ENCODE results near the gene ZNF567.
A peak's percentile ranks its signal among the peaks of the same experiment; 100 is the strongest.
"Not testable (repeated sequence)": the region's sequence is repeated elsewhere in the genome, so short reads cannot be mapped to it uniquely, and the experiment has no call there.

ZNF567 gene

DNA sequence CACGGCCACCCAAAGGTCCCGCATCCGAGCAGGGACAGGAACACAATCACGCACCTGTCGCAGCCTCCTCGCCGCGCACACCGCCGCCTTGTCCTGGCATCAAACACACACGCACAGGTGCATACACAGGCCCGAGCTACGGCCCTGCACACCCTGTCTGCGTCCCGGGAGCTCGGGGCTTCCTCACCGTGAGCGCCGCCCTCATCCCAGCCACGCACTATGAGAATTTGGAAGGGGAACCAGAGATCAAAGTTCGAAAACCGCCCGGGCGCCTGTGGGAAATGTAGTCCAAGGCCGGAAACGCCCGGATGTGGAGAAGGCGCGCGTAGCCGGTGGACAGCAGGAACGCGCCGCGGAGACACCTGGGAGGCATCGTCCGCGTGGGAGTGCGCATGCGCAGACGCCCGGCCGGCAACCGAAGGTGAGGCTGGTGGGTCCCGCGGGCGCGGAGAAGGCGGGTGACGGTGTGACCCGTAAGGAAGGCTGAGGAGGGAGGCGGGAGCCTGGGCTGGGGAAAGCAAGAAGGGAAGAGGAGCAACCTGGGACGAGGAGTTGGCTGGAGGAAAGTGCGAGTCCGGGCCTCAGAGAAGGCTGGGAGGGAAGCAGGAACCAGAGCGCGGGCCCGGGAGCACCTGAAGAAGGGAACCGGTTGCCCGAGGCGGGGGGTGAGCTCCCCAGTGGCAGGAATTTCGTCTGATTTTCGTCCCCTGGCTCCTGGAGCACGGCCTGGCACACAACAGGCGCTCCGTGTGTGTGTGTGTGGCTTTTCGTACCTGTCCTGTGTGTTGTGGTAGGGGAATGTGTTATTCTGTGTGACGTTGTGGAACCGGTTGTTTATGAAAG lies at the start of gene ZNF567:
Gene ZNF567, plus strand, starts transcription at position 399 of the 843 bp plus-strand sequence. CDS start 7,256 bp downstream, outside the sequence.
- peak; percentile 94 to 98 for DNase-seq (ENCODE audit: extremely low read depth in 1 of 2, low read depth in 1 of 2)

DNA sequence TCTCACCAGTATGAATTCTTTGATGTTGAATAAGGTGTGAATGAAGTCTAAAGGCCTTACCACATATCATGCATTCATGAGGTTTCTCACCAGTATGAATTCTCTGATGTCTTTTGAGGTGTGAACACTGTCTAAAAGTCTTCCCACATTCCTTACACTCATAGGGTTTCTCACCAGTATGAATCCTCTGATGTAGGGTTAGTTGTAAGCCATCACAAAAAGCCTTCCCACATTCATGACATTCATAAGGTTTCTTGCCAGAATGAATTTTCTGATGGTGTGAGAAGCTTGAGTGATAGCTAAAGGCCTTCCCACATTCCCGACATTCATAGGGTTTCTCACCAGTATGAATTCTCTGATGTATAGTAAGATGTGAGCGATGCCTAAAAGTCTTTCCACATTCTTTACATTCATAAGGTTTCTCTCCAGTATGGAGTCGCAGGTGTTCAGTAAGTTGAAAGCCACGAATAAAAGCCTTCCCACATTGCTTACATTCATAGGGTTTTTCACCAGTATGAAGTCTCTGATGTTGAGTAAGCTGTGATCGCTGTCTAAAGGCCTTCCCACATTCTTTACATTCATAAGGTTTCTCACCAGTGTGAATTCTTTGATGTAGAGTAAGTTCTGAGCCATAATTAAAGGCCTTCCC lies 48.4 kb upstream of the ZNF567 start:
- no peak for DNase-seq (ENCODE audit: extremely low read depth in 1 of 2, low read depth in 1 of 2)

DNA sequence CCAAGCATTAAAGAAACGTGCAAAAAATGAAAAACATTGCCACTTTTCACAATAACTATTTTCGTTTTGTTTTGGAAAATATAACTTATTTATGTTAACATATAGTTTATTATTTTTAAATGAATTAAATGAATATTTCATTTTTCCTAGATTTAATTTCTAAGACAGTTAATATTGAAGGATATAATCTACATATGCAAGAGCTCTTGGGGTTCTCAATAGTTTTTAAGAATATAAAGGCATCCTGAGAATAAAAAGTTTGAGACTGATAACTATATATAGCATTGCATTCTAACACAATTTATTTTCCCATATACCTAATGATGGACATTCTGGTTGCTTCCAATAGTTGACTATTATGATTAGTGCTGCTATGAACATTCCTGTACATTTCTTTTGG lies 40.7 kb upstream of the ZNF567 start:
- DNase-seq (ENCODE audit: extremely low read depth in 1 of 2, low read depth in 1 of 2), result no peak

DNA sequence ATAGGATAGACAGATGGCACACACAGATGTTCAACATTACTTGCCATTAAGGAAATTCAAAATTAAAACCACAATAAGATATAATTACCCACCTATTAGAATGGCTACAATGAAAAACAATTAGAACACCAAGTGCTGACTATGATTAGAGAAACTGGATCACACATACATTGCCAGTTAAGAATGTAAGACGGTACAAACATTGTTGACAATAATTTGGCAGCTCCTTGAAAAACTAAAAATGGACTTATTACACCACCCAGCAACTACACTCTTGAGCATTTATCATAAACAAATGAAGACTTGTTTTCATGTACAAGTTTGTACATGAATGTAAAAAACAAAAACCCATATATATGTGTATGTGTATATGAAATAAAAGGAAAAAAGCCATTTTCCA lies 34.5 kb upstream of the ZNF567 start:
- no peak for DNase-seq (ENCODE audit: extremely low read depth in 1 of 2, low read depth in 1 of 2)

DNA sequence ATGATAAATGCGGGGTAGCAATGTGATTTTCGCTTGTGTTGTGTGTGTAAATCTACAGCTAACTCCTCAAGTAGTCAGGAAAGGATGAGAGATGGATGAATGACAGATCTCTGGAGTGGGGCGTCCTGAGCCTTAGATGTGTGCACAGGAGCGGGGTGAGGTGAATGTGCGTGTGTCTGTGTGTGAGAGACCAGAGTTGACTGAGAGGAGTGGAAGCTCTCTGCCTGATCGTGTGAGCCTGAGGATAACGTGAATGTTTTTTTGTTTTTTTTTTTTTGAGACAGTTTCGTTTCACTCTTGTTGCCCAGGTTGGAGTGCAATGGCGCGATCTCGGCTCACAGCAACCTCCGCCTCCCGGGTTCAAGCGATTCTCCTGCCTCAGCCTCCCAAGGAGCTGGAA lies 21.6 kb upstream of the ZNF567 start:
- DNase-seq (ENCODE audit: extremely low read depth in 1 of 2, low read depth in 1 of 2), result no peak

DNA sequence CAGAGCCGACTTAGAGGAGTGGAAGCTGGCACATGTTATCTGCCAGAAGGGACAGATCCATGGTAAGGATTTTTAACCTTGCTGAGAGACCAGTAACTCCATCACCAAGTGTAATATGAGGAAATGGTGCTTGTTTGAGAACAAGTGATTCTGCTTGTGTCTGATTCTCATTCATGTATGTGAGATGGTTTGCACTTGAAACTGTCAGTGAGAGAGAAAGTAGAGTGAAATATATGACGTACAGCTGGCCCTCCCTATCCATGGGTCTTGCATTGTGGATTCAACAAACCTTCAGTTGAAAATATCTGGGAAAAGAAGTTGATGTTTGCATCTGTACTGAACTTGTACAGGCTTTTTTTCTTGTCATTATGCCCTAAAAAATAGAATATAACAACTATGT lies 18.8 kb upstream of the ZNF567 start:
- DNase-seq (ENCODE audit: extremely low read depth in 1 of 2, low read depth in 1 of 2), result no peak

DNA sequence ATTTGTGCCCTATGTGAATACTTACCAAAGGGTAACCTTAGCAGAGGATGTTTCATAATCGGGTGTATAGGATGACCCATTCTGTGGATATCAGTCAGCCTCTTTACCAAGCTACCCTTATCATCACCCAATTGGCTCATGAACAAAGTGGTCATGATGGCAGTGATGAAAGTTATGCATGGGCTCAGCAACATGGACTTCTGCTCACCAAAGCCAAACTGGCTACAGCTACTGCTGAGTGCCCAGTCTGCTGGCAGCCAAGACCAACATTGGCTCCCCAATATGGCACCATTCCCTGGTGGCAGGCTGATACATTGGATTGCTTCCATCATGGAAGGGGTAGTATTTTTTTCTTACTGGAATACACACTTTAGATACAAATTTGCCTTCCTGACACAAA lies 15.0 kb upstream of the ZNF567 start:
- DNase-seq (ENCODE audit: extremely low read depth in 1 of 2, low read depth in 1 of 2), result no peak

DNA sequence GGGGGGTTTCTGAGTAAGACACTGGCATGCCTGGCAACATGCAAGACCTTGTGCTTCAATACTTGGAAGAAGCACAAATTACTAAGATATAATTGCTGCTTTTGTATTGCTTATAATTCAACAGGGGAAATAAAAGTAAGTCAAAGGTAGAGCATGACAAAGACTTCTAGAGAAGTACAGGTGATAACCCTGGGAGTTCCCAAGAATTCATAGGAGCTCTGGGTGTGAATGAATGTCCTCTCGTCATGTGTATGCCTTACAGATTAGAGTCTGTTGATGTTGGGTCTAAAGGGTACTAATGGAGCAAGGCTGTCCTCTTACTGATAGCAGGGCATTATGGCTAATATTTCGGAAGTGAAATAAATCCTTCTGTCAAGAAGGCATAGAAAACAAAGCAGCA lies 13.2 kb upstream of the ZNF567 start:
- no peak for DNase-seq (ENCODE audit: extremely low read depth in 1 of 2, low read depth in 1 of 2)

DNA sequence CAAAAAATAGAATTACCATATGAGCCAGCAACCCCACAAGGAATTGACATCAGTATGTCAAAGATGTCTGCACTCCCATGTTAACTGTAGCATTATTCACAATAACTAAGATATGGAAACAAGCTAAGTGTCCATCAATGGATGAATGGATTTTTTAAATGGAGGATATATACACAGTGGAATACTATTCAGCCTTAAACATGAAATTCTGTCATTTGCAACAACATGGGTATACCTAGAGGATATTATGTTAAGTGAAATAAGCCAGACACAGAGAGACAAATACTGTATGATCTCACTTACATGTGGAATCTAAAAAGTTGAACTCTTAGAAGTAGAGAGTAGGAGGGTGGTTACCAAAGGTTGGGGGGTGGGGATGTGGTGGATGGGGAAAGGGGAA lies 8.0 kb upstream of the ZNF567 start:
- DNase-seq (ENCODE audit: extremely low read depth in 1 of 2, low read depth in 1 of 2), result no peak

DNA sequence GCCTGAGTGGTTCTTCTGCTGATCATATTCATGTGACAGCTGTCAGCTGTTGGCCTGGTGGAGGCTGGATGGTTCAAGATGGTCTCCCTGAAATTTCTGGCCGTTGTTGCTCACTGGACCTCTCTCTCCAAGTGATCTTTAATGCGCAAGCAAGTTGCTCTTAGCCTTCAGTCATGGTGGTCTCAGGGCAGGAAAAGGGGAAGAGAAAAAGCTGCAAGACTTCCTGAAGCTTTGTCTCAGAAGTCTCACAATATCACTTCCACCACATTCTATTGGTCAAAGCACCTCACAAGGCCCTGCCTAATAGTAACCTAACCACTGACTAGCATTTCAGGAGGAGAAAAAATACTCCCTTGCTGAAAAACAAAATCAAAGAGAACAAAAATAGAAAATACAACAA lies 1.6 kb upstream of the ZNF567 start:
- DNase-seq (ENCODE audit: extremely low read depth in 1 of 2, low read depth in 1 of 2), result no peak

DNA sequence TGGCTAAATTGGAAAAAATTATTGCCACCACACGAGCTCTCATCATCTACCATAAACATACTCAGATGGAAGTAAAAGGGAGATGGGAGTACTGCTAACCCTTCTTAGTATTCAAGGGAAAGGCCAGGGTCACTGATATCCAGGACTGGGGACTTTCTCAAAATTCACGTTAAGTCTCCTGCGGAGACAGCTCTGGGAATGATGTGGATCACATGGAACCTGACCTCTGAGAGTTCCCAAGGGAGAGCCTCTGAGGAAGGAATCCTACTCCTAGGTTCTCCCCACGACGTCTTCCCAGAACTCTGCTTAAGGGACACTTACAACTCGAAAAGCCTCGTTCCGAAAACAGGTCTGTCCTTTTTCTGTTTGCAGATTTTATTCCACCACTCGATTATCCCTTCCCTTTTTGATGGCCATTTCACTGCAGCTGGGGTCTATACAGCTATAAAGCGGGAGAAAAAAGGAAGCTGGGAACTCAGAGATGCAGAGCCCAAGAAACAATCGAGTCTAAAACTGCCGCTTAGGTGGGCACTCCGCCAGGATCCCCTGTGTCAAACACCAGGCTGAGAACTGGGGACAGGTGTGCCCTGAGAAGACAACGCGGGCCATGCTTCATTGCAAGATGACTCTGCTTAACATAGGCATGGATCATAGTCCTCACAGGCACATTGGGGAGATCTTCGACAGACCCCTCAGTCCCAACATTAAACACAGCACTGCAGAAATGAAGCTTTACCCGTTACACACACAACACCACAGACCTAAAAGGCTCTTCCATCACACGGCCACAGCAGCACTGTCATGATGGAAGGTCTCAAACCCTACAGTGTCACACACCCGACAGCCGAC lies 823 bp upstream of the ZNF567 start:
- DNase-seq (ENCODE audit: extremely low read depth in 1 of 2, low read depth in 1 of 2), result no peak

DNA sequence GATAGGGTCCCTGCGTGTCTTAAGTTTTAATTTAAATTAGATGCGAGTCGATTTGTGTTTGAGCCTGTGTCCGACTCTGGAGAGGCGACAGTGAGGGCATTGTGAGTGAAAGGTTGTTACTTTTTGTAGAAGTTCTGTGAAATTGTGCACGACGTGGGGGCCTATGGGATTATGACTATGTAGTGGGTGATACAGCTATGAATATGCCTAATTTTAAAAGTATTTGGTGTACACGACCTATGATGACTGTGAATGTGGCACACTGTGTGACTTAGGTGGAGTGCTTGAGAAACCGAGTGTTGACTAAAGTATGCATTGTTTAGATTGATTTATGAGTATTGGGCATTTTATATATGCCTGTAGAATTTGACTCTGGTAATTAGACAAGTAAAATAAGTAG lies 646 bp downstream of the ZNF567 start:
- DNase-seq (ENCODE audit: extremely low read depth in 1 of 2, low read depth in 1 of 2), result no peak

DNA sequence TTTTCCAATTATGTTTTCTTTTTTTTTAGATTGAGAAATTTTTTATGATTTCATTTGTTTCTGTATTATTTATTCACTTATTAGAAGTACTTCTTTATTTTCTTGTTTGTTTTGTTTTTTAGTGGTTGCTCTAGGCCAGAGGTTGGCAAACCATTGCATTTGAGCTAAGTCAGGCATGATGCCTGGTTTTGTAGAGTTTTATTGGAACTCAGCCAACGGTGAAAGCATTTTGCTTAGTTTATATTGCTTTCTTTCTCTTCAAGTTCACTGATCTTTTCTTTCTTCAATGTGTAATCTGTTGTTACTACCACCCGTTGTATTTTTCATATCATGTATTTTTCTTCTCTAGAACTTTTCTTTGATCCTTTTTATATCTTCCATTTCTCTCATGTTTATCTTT lies 19.7 kb downstream of the ZNF567 start:
- DNase-seq (ENCODE audit: extremely low read depth in 1 of 2, low read depth in 1 of 2), result no peak

DNA sequence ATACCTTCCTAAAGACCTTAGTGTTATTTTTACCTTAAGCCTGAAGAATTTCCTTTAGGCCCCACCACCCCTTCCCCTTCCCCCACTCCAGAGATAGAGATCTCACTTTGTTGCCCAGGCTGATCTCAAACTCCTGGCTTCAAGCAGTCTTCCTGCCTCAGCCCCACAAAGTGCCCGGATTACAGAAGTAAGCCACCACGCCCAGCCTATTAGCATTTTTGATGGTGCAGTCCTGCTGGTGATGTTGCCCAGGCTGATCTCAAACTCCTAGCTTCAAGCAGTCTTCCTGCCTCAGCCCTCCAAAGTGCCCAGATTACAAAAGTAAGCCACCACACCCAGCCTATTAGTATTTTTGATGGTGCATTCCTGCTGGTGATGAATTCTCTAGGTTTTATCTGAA lies 22.0 kb downstream of the ZNF567 start:
- DNase-seq (ENCODE audit: extremely low read depth in 1 of 2, low read depth in 1 of 2), result no peak

DNA sequence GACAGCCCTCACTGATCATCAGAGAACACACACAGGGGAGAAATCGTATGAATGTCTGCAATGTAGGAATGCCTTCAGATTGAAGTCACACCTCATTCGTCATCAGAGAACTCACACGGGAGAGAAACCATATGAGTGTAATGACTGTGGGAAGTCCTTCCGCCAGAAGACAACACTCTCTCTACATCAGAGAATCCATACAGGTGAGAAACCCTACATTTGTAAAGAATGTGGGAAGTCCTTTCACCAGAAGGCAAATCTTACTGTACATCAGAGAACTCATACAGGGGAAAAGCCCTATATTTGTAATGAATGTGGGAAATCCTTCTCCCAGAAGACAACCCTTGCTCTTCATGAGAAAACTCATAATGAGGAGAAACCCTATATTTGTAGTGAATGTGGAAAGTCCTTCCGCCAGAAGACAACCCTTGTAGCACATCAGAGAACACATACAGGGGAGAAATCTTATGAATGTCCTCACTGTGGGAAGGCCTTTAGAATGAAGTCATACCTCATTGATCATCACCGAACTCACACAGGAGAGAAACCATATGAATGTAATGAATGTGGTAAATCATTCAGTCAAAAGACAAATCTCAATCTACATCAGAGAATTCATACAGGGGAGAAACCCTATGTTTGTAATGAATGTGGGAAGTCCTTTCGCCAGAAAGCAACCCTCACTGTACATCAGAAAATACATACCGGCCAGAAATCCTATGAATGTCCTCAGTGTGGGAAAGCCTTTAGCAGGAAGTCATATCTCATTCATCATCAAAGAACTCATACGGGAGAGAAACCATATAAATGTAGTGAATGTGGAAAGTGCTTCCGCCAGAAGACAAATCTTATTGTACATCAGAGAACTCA lies 32.5 kb downstream of the ZNF567 start:
- DNase-seq (ENCODE audit: extremely low read depth in 1 of 2, low read depth in 1 of 2), result no peak

DNA sequence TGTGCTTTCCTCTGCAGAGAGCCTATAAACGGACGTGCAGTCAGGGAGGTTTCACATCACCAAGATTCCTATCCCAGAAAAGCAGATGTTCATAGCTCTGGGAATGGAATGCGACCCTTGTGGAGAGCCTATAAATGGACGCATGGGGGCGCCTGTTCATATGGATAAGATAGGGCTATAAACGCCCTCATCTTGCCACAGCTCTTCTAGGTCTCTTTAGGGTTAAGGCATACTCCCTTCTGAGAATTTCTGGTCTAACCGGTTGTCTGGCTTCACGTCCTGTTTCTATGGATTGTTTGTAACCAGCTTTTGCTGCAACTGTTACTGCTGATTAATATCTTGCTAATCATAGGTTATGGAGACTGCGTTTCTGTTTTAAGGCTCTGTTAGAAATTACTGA lies 48.8 kb downstream of the ZNF567 start:
- not testable (repeated sequence) for DNase-seq (ENCODE audit: extremely low read depth in 1 of 2, low read depth in 1 of 2)

DNA sequence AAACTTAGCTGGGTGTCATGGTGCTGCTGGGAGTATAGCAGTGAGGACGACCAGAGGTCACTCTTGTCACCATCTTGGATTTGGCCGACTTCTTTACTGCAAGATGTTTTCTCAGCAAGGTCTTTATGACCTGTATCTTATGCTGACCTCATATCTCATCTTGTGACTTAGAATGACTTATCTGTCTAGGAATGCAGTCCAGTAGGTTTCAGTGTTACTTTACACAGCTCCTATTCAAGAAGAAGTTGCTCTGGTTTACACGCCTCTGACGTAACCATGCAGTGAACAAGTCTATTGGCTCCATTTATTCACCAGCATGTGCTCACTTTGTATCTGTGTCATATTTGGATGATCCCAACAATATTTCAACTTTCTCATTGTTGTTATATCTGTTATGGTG lies 58.5 kb downstream of the ZNF567 start:
- no peak for DNase-seq (ENCODE audit: extremely low read depth in 1 of 2, low read depth in 1 of 2)

DNA sequence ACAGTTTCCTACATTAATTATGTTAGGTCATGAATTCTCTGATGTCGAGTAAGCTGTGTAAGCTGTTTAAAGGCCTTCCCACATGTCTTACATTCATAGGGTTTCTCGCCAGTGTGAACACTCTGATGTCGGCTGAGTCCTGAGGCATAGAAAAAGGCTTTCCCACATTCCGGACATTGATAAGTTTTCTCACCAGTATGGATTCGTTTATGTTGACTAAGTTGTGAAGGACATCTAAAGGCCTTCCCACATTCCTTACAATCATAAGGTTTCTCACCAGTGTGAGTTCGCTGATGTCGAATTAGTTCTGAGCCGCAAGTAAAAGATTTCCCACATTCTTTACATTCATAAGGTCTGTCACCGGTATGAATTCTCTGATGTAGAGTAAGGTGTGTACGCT lies 60.3 kb downstream of the ZNF567 start:
- no peak for DNase-seq (ENCODE audit: extremely low read depth in 1 of 2, low read depth in 1 of 2)

DNA sequence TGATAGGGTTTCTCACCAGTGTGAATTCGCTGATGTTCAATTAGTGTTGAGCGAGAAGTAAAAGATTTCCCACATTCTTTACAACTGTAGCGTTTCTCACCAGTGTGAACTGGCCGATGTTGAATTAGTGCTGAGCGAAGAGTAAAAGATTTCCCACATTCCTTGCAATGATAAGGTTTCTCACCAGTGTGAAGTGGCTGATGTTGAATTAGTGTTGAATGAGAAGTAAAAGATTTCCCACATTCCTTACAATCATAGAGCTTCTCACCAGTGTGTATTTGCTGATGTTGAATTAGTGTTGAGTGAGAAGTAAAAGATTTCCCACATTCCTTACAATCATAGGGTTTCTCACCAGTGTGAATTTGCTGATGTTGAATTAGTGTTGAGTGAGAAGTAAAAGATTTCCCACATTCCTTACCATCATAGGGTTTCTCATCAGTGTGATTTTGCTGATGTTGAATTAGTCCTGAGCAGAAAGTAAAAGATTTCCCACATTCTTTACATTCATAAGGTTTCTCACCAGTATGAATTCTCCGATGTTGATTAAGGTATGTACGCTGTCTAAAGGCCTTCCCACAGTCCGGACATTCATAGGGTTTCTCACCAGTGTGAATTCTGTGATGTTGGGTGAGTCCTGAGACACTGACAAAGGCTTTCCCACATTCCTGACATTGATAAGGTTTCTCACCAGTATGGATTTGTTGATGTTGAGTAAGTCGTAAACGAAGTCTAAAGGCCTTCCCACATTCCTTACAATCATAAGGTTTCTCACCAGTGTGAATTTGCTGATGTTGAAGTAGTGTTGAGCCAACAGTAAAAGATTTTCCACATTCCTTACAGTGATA lies 61.2 kb downstream of the ZNF567 start:
- DNase-seq (ENCODE audit: extremely low read depth in 1 of 2, low read depth in 1 of 2), result no peak

DNA sequence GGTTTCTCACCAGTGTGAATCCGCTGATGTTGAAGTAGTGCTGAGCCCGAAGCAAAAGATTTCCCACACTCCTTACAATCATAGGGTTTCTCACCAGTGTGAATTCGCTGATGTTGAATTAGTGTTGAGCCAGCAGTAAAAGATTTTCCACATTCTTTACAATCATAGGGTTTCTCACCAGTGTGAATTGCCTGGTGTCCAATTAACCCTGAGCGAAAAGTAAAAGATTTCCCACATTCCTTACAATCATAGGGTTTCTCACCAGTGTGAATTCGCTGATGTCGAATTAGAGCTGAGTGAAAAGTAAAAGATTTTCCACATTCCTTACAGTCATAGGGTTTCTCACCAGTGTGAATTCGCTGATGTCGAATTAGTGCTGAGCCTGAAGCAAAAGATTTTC lies 62.2 kb downstream of the ZNF567 start:
- not testable (repeated sequence) for DNase-seq (ENCODE audit: extremely low read depth in 1 of 2, low read depth in 1 of 2)

Measured in activated CD8-positive, alpha-beta memory T cell treated with anti-CD3 and anti-CD28 coated beads for 1 hour (primary cell).